HL-60 (cell line): ENCODE results near the gene FMN1.

Source experiments
- POLR2AphosphoS5 ChIP-seq: IDR thresholded peaks from 2 replicates; pipeline ENCODE4 v1.6.1; 2012; ENCODE audit warnings: low read depth
- TF ChIP-seq, protein P1 (sequence below): IDR thresholded peaks from one replicate; pipeline ENCODE4 v1.5.1; 2011; ENCODE audit warnings: low read length, control low read depth, inconsistent platforms; ENCODE audit not compliant: insufficient read depth
- TF ChIP-seq, protein P2 (sequence below): IDR thresholded peaks from 2 replicates; pipeline ENCODE4 v1.6.1; 2012; ENCODE audit warnings: low read depth; ENCODE audit not compliant: insufficient replicate concordance

DNA sequence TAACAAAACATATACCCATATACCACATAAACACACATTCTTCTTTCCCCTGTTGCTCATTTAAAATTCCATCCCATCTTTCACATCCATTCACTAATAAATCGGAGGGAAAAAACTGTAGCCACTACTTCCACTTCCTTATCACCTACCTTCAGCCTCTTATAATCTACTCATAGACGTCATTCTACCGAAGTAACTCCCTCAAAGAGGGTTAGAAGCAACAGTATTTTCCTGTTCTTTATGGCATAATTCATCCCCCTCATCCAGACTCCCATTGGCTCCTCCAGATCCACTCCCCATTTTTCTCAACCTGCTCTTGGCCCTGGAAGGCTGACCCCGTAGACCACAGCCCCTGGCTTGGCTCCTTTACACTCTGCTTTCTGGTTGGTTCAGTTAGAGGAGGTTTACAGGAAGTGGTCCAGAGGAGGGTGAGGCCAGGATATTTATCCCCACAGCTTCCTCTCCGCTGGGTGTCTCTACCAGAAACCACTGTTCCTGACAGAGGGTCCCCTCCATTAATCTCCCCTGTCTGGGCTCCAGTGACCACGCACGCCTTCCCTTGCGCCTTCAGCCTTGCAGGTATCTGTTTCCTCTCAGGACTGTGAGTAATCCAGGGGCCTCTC is 46.3 kb downstream of the FMN1 start:
- TF ChIP-seq, protein P1, sequence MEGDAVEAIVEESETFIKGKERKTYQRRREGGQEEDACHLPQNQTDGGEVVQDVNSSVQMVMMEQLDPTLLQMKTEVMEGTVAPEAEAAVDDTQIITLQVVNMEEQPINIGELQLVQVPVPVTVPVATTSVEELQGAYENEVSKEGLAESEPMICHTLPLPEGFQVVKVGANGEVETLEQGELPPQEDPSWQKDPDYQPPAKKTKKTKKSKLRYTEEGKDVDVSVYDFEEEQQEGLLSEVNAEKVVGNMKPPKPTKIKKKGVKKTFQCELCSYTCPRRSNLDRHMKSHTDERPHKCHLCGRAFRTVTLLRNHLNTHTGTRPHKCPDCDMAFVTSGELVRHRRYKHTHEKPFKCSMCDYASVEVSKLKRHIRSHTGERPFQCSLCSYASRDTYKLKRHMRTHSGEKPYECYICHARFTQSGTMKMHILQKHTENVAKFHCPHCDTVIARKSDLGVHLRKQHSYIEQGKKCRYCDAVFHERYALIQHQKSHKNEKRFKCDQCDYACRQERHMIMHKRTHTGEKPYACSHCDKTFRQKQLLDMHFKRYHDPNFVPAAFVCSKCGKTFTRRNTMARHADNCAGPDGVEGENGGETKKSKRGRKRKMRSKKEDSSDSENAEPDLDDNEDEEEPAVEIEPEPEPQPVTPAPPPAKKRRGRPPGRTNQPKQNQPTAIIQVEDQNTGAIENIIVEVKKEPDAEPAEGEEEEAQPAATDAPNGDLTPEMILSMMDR: no peak
- no peak for TF ChIP-seq POLR2AphosphoS5
- TF ChIP-seq, protein P2, sequence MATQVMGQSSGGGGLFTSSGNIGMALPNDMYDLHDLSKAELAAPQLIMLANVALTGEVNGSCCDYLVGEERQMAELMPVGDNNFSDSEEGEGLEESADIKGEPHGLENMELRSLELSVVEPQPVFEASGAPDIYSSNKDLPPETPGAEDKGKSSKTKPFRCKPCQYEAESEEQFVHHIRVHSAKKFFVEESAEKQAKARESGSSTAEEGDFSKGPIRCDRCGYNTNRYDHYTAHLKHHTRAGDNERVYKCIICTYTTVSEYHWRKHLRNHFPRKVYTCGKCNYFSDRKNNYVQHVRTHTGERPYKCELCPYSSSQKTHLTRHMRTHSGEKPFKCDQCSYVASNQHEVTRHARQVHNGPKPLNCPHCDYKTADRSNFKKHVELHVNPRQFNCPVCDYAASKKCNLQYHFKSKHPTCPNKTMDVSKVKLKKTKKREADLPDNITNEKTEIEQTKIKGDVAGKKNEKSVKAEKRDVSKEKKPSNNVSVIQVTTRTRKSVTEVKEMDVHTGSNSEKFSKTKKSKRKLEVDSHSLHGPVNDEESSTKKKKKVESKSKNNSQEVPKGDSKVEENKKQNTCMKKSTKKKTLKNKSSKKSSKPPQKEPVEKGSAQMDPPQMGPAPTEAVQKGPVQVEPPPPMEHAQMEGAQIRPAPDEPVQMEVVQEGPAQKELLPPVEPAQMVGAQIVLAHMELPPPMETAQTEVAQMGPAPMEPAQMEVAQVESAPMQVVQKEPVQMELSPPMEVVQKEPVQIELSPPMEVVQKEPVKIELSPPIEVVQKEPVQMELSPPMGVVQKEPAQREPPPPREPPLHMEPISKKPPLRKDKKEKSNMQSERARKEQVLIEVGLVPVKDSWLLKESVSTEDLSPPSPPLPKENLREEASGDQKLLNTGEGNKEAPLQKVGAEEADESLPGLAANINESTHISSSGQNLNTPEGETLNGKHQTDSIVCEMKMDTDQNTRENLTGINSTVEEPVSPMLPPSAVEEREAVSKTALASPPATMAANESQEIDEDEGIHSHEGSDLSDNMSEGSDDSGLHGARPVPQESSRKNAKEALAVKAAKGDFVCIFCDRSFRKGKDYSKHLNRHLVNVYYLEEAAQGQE: no peak
